Effector memory CD8-positive, alpha-beta T cell (primary cell): Measurements from ENCODE around the gene ALG2.

Source experiments
- ATAC-seq: fragments of 150-1000 bp; cut with Tn5 transposase; replicated peaks from 2 replicates; pipeline ENCODE4 v1.10.0; 2021; ENCODE audit warnings: mild to moderate bottlenecking, moderate library complexity
- DNase-seq, 3 experiments: peaks; one replicate each; pipeline ENCODE4 v3.0.0; 2021
- H3K27ac Mint-ChIP-seq, 2 donors: one replicate each; pipeline ENCODE4 v1.8.0; 2022; ENCODE audit warnings: mild to moderate bottlenecking in 2 of 2, mixed read lengths in 2 of 2, moderate library complexity in 2 of 2
- H3K27me3 Mint-ChIP-seq, 2 donors: one replicate each; pipeline ENCODE4 v1.8.0; 2022; ENCODE audit warnings: mixed read lengths in 2 of 2
- H3K36me3 Mint-ChIP-seq: one replicate; pipeline ENCODE4 v1.8.0; 2022; ENCODE audit warnings: mild to moderate bottlenecking, moderate library complexity, mixed read lengths; ENCODE audit not compliant: insufficient read depth
- H3K4me1 Mint-ChIP-seq, 2 donors: one replicate each; pipeline ENCODE4 v1.8.0; 2022; ENCODE audit warnings: low read depth in 2 of 2, mixed read lengths in 2 of 2
- H3K4me3 Mint-ChIP-seq, 2 donors: one replicate each; pipeline ENCODE4 v1.8.0; 2022; ENCODE audit warnings: mild to moderate bottlenecking in 2 of 2, mixed read lengths in 2 of 2, moderate library complexity in 2 of 2
- H3K9me3 Mint-ChIP-seq, 2 donors: one replicate each; pipeline ENCODE4 v1.8.0; 2022; ENCODE audit warnings: mixed read lengths in 2 of 2

Gene ALG2

DNA sequence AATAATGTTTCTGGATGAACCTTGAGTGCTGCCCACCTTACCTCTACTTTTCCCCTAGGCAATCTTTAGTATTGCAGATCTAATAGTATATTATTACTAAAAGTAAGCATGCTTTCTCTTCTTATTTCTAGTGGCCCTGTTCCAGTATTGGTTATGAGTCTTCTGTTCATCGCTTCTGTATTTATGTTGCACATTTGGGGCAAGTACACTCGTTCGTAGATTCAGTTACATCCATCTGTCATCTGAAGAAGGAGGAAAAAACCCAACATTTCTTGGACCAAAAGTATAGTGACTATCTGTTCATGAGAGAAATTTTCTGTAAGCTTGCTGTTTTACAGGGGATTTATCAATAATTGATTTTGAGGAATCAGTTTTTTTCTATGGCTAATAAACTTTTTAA lies 8.5 kb upstream of the ALG2 start:
- no peak overlapping the region for H3K27ac Mint-ChIP-seq
- DNase-seq (no peak), ATAC-seq (no peak)
- H3K4me3 Mint-ChIP-seq = no peak overlapping the region
- H3K4me1 Mint-ChIP-seq = peaks cover 17% of the 10 kb centered on the region in 2 donors
- H3K36me3 Mint-ChIP-seq = peaks cover 69% of the 10 kb centered on the region
- H3K9me3 Mint-ChIP-seq = no peaks in the 10 kb centered on the region
- H3K27me3 Mint-ChIP-seq = no peaks in the 10 kb centered on the region

GRCh38 chr9:99226054-99226453 lies 4.3 kb upstream of the ALG2 start:
- Mint-ChIP-seq H3K27me3 (no peaks in the 10 kb centered on the region), H3K4me1 (peaks cover 44 to 51% of the 10 kb centered on the region in 2 donors), H3K9me3 (no peaks in the 10 kb centered on the region), H3K4me3 (no peak overlapping the region), H3K36me3 (peaks cover 69% of the 10 kb centered on the region), H3K27ac (no peak overlapping the region)
- DNase-seq = no peak
- no peak for ATAC-seq

DNA sequence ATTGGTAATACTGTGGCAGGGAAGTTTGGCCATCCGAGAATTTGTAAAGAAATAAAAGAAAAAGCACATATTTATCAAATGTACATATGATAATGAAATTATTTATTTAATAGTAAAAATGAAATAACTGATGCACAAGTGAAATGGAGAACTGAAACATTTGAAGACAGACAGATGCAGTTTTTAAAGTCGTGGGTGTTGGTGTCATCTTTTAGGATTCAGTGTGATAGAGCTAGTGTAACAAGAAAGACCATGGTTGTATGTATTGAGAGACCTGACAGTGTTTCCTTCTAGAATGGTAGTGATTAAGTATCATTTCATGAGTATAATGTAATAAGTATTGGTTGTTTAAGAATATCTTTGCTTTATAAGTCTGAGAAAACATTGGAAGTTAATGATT lies 2.7 kb upstream of the ALG2 start:
- Mint-ChIP-seq H3K27ac (peak overlapping the region; percentile 100), H3K36me3 (peaks cover 58% of the 10 kb centered on the region), H3K27me3 (no peaks in the 10 kb centered on the region)

GRCh38 chr9:99222416-99223270 lies 901 bp upstream of the ALG2 start:
- Mint-ChIP-seq H3K27me3 (no peaks in the 10 kb centered on the region), H3K9me3 (no peaks in the 10 kb centered on the region), H3K36me3 (peaks cover 49% of the 10 kb centered on the region), H3K27ac (peak overlapping the region; percentile 100), H3K4me1 (peaks cover 56 to 74% of the 10 kb centered on the region in 2 donors), H3K4me3 (peak overlapping the region; percentile 98 to 99)
- DNase-seq = no peak
- ATAC-seq = peak; percentile 33

More for the DNA sequence above, 2.7 kb upstream of the ALG2 start:
- Mint-ChIP-seq H3K4me3 (no peak overlapping the region), H3K9me3 (no peaks in the 10 kb centered on the region), H3K4me1 (peaks cover 52 to 65% of the 10 kb centered on the region in 2 donors)
- DNase-seq (no peak), ATAC-seq (no peak)

DNA sequence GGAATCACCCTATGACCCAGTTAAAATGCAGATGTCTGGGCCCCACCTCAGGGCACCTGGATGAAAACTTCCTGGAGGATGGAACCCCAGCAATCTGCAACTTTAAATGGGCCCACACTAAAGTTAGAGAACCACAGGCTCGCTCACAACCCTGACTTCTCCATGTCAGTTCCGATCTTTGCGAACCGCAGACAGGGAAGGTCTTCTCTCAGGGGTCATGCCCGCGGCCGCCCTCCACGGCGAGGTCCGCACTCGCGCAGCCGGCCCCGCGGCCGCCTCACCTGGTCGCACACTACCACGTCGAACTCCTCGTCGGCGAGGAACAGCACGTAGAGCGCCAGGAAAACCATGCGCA lies 499 bp downstream of the ALG2 start:
- peak overlapping the region; percentile 100 for H3K27ac Mint-ChIP-seq
- no peak for ATAC-seq
- no peaks in the 10 kb centered on the region for H3K9me3 Mint-ChIP-seq
- no peak for DNase-seq
- H3K36me3 Mint-ChIP-seq = peaks cover 36% of the 10 kb centered on the region
- H3K27me3 Mint-ChIP-seq = no peaks in the 10 kb centered on the region
- peak overlapping the region; percentile 98 to 99 for H3K4me3 Mint-ChIP-seq
- peaks cover 54 to 80% of the 10 kb centered on the region in 2 donors for H3K4me1 Mint-ChIP-seq

DNA sequence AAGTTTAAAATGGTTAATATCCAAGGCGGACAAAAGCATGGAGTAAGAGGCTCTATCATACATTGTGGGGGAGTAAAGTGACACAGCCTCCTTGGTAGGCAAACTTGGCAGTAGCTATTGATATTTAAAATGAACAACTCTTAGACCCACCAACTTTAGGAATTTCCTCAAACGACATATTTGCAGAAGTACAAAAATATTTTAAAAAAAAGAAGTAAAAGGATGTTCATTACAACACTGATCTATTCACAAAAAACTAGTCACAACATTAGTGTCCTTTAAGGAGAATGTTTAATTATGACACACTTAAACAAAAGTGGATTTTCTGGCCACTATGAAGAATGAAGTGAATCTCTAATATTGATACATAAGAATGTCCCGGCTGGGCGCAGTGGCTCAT lies 1.7 kb downstream of the ALG2 start:
- Mint-ChIP-seq H3K27me3 (no peaks in the 10 kb centered on the region), H3K27ac (peak overlapping the region in 1 of 2 donors; percentile 22), H3K4me3 (peak overlapping the region; percentile 98 to 99), H3K36me3 (peaks cover 30% of the 10 kb centered on the region), H3K9me3 (no peaks in the 10 kb centered on the region), H3K4me1 (peaks cover 49 to 77% of the 10 kb centered on the region in 2 donors)
- ATAC-seq = no peak
- DNase-seq = no peak

- no peaks in the 10 kb centered on the region for H3K9me3 Mint-ChIP-seq
- no peak for DNase-seq
- peaks cover 16% of the 10 kb centered on the region for H3K36me3 Mint-ChIP-seq
- H3K27me3 Mint-ChIP-seq = no peaks in the 10 kb centered on the region
- no peak overlapping the region for H3K27ac Mint-ChIP-seq
- ATAC-seq = no peak
- H3K4me1 Mint-ChIP-seq = peaks cover 28 to 51% of the 10 kb centered on the region in 2 donors
- H3K4me3 Mint-ChIP-seq = no peak overlapping the region
These were observed 5.7 kb downstream of the ALG2 start for GRCh38 chr9:99216073-99216472.

DNA sequence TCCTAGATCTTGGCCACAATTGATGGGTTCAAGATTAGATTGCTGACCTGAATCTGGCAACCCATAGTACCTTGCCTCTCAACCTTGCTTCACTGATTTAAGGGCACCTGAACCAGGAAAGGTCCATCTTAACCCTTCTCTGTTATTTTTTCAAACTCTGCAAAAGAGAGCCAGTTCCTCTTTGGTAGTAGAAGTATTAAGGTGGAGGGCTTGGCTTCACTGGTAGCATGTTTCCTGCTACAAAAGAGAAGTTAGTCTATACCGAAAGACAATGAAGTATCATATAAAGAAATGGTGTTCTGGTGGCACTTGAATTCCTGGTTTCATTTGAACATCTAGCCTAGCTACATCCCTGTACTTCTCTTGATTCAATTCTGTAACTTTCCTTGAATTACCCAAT lies 8.5 kb downstream of the ALG2 start:
- ATAC-seq (no peak), DNase-seq (no peak)
- Mint-ChIP-seq H3K36me3 (peaks cover 10% of the 10 kb centered on the region), H3K4me1 (peaks cover 11 to 27% of the 10 kb centered on the region in 2 donors), H3K9me3 (peaks cover 2 to 14% of the 10 kb centered on the region in 2 donors), H3K4me3 (no peak overlapping the region), H3K27me3 (no peaks in the 10 kb centered on the region), H3K27ac (no peak overlapping the region)

DNA sequence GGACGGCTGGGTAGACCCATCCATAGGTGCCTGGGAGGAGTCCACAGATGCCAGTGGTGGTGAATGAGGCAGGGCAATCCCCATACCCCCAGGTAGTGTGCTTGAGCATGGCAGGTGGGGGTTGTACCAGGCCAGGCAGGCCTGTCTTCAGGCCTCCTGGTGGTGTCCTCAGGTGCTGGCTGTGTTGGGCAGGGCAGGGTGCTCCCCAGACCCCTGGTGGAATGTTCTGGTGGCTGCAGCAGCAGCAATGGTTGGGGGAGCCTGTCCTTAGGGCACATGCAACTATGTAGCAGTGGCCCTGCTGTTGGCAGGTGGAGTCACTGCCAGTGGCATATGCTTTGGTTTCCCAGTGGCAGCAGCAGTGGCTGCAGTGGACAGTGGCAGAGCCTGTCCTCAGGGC lies 10.0 kb downstream of the ALG2 start:
- H3K9me3 Mint-ChIP-seq = peaks cover 2 to 14% of the 10 kb centered on the region in 2 donors
- ATAC-seq = no peak
- no peak overlapping the region for H3K4me3 Mint-ChIP-seq
- peaks cover 6% of the 10 kb centered on the region for H3K36me3 Mint-ChIP-seq
- H3K4me1 Mint-ChIP-seq = peaks cover 7 to 12% of the 10 kb centered on the region in 2 donors
- no peak overlapping the region for H3K27ac Mint-ChIP-seq
- no peak for DNase-seq
- H3K27me3 Mint-ChIP-seq = peaks cover 0 to 4% of the 10 kb centered on the region in 2 donors

GRCh38 chr9:99210572-99210971 lies 11.2 kb downstream of the ALG2 start:
- Mint-ChIP-seq H3K4me1 (peaks cover 7 to 11% of the 10 kb centered on the region in 2 donors), H3K4me3 (no peak overlapping the region), H3K27ac (no peak overlapping the region), H3K27me3 (peaks cover 0 to 7% of the 10 kb centered on the region in 2 donors), H3K9me3 (peaks cover 2 to 14% of the 10 kb centered on the region in 2 donors), H3K36me3 (peaks cover 3% of the 10 kb centered on the region)
- ATAC-seq (no peak), DNase-seq (no peak)

DNA sequence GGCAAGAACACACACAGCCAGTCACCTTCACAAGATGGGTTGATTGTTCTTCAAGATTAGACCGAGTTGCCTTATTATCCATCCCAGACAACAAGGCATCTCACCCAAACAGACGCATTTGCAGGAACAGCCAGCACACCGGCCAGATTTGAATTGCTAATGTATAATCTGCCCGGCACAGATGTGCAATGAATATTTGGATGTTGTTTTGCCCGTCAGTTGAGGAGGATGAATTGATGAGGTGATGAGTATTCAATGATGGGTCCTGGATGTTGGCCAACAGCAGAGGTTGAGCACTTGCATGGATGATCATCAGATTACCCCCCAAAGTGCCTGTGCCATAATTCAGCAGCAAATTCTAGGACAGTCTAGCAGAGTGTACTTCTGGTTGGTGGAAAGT lies 20.1 kb downstream of the ALG2 start:
- Mint-ChIP-seq H3K27ac (no peak overlapping the region), H3K9me3 (no peaks in the 10 kb centered on the region), H3K4me3 (no peak overlapping the region), H3K36me3 (peaks cover 4% of the 10 kb centered on the region), H3K4me1 (no peaks in the 10 kb centered on the region), H3K27me3 (peaks cover 1 to 4% of the 10 kb centered on the region in 2 donors)
- ATAC-seq (no peak), DNase-seq (no peak)

DNA sequence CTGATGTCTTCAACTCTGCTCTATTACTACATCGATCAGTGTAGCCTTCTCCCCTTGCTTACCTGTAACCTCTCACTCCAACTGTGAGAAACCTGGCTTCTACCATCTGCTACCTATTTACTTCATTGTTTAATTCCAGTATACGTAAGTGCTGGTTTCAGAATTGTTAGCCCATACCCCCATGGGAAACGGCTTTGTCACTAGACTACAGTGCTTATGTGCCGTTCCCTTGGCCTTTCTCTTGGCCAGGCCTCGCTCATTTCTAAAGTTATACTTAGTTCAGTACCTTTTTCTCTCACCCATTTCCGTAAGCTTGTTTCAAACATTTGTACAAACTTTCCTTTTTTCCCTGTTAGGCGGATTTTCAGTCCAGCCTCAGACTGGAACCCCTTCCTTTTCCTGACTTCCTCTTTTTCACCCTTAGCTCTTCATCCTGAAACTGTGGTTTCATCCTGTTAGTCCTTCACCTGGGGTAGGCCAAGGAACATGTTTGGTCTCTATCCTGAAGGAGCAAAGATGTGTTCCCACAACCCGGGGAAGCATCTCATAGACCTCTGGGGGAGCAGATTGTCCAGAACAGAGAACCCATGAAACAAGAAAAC lies 21.7 kb downstream of the ALG2 start:
- no peaks in the 10 kb centered on the region for H3K4me1 Mint-ChIP-seq
- peaks cover 0 to 8% of the 10 kb centered on the region in 2 donors for H3K27me3 Mint-ChIP-seq
- H3K27ac Mint-ChIP-seq = no peak overlapping the region
- peaks cover 4% of the 10 kb centered on the region for H3K36me3 Mint-ChIP-seq
- H3K4me3 Mint-ChIP-seq = no peak overlapping the region
- no peaks in the 10 kb centered on the region for H3K9me3 Mint-ChIP-seq
- ATAC-seq (no peak), DNase-seq (no peak)

GRCh38 chr9:99197987-99198386 lies 23.8 kb downstream of the ALG2 start:
- no peak overlapping the region for H3K27ac Mint-ChIP-seq
- peaks cover 0 to 8% of the 10 kb centered on the region in 2 donors for H3K27me3 Mint-ChIP-seq
- ATAC-seq (no peak), DNase-seq (no peak)
- no peaks in the 10 kb centered on the region for H3K9me3 Mint-ChIP-seq
- no peak overlapping the region for H3K4me3 Mint-ChIP-seq
- H3K36me3 Mint-ChIP-seq = no peaks in the 10 kb centered on the region
- peaks cover 0 to 4% of the 10 kb centered on the region in 2 donors for H3K4me1 Mint-ChIP-seq

- no peaks in the 10 kb centered on the region for H3K9me3 Mint-ChIP-seq
- no peak overlapping the region for H3K4me3 Mint-ChIP-seq
- no peaks in the 10 kb centered on the region for H3K36me3 Mint-ChIP-seq
- peaks cover 0 to 5% of the 10 kb centered on the region in 2 donors for H3K4me1 Mint-ChIP-seq
- no peak overlapping the region for H3K27ac Mint-ChIP-seq
- peaks cover 5 to 8% of the 10 kb centered on the region in 2 donors for H3K27me3 Mint-ChIP-seq
- DNase-seq (no peak), ATAC-seq (no peak)
These were observed 24.6 kb downstream of the ALG2 start for GRCh38 chr9:99197124-99197630.
